ENCODE results near the gene CTSD.
"Not testable (repeated sequence)": the region's sequence is repeated elsewhere in the genome, so short reads cannot be mapped to it uniquely, and the experiment has no call there.

Gene CTSD

GRCh38 chr11:1770061-1770460, 6.3 kb upstream of the CTSD start:
- Histone ChIP-seq H3K4me2 (ENCODE audit: low read depth, low read length, poor library complexity, severe bottlenecking) (no peak overlapping the region), H3K9me3 (ENCODE audit: insufficient read depth, low read length) (no peaks in the 10 kb centered on the region), H3K27me3 (ENCODE audit: low read length) (no peaks in the 10 kb centered on the region), H3K4me3 (ENCODE audit: insufficient read depth, low read length, poor library complexity, severe bottlenecking) (no peak overlapping the region), H3F3A (ENCODE audit: insufficient read depth) (no peaks in the 10 kb centered on the region), H3K9me2 (replicated peaks; ENCODE audit: insufficient read depth, low read length) (no peaks in the 10 kb centered on the region), H4K20me1 (ENCODE audit: low read depth, low read length) (no peaks in the 10 kb centered on the region), H3K27ac (ENCODE audit: low read depth, low read length) (no peak overlapping the region), H3K79me2 (ENCODE audit: insufficient read depth, low read length) (no peaks in the 10 kb centered on the region), H2AFZ (ENCODE audit: low read depth, low read length, severe bottlenecking) (no peak overlapping the region), H3K36me3 (ENCODE audit: low read length) (no peaks in the 10 kb centered on the region), H3K9ac (ENCODE audit: low read length) (no peak overlapping the region)
- no peak for TF ChIP-seq CTCF (IDR thresholded peaks at IDR 0.05; ENCODE audit: insufficient read depth, low read length, poor library complexity, severe bottlenecking)
- no peak for TF ChIP-seq EZH2phosphoT487 (conservative IDR thresholded peaks at IDR 0.05; ENCODE audit: low read length)

- H3K36me3 ChIP-seq (ENCODE audit: low read length); H3K9me3 ChIP-seq (ENCODE audit: insufficient read depth, low read length); H2AFZ ChIP-seq (ENCODE audit: low read depth, low read length, severe bottlenecking); H3K27me3 ChIP-seq (ENCODE audit: low read length); H4K20me1 ChIP-seq (ENCODE audit: low read depth, low read length); H3F3A ChIP-seq (ENCODE audit: insufficient read depth); H3K27ac ChIP-seq (ENCODE audit: low read depth, low read length); H3K79me2 ChIP-seq (ENCODE audit: insufficient read depth, low read length); H3K9me2 ChIP-seq (replicated peaks; ENCODE audit: insufficient read depth, low read length); H3K9ac ChIP-seq (ENCODE audit: low read length); H3K4me3 ChIP-seq (ENCODE audit: insufficient read depth, low read length, poor library complexity, severe bottlenecking); H3K4me2 ChIP-seq (ENCODE audit: low read depth, low read length, poor library complexity, severe bottlenecking): not testable (repeated sequence)
These were observed 5.7 kb upstream of the CTSD start for GRCh38 chr11:1769304-1769936.

GRCh38 chr11:1768141-1768469, 4.4 kb upstream of the CTSD start:
- H3K27me3 ChIP-seq (ENCODE audit: low read length), result no peaks in the 10 kb centered on the region
- H3F3A ChIP-seq (ENCODE audit: insufficient read depth), result no peaks in the 10 kb centered on the region
- TF ChIP-seq EZH2phosphoT487 (conservative IDR thresholded peaks at IDR 0.05; ENCODE audit: low read length) (no peak), CTCF (IDR thresholded peaks at IDR 0.05; ENCODE audit: insufficient read depth, low read length, poor library complexity, severe bottlenecking) (no peak)
- no peak overlapping the region for H3K4me2 ChIP-seq (ENCODE audit: low read depth, low read length, poor library complexity, severe bottlenecking)
- no peaks in the 10 kb centered on the region for H3K9me3 ChIP-seq (ENCODE audit: insufficient read depth, low read length)
- H3K36me3 ChIP-seq (ENCODE audit: low read length), result no peaks in the 10 kb centered on the region
- H3K9me2 ChIP-seq (replicated peaks; ENCODE audit: insufficient read depth, low read length), result no peaks in the 10 kb centered on the region
- H3K27ac ChIP-seq (ENCODE audit: low read depth, low read length), result no peak overlapping the region
- no peak overlapping the region for H3K4me3 ChIP-seq (ENCODE audit: insufficient read depth, low read length, poor library complexity, severe bottlenecking)
- H2AFZ ChIP-seq (ENCODE audit: low read depth, low read length, severe bottlenecking), result no peak overlapping the region
- no peaks in the 10 kb centered on the region for H3K79me2 ChIP-seq (ENCODE audit: insufficient read depth, low read length)
- no peak overlapping the region for H3K9ac ChIP-seq (ENCODE audit: low read length)
- H4K20me1 ChIP-seq (ENCODE audit: low read depth, low read length), result no peaks in the 10 kb centered on the region

GRCh38 chr11:1767399-1768140, 3.8 kb upstream of the CTSD start:
- Histone ChIP-seq H3F3A (ENCODE audit: insufficient read depth) (no peaks in the 10 kb centered on the region), H3K4me2 (ENCODE audit: low read depth, low read length, poor library complexity, severe bottlenecking) (no peak overlapping the region), H3K9me2 (replicated peaks; ENCODE audit: insufficient read depth, low read length) (no peaks in the 10 kb centered on the region), H3K79me2 (ENCODE audit: insufficient read depth, low read length) (no peaks in the 10 kb centered on the region), H2AFZ (ENCODE audit: low read depth, low read length, severe bottlenecking) (no peak overlapping the region), H3K9me3 (ENCODE audit: insufficient read depth, low read length) (no peaks in the 10 kb centered on the region), H3K4me3 (ENCODE audit: insufficient read depth, low read length, poor library complexity, severe bottlenecking) (no peak overlapping the region), H3K27me3 (ENCODE audit: low read length) (no peaks in the 10 kb centered on the region), H3K9ac (ENCODE audit: low read length) (no peak overlapping the region), H3K27ac (ENCODE audit: low read depth, low read length) (no peak overlapping the region), H3K36me3 (ENCODE audit: low read length) (no peaks in the 10 kb centered on the region), H4K20me1 (ENCODE audit: low read depth, low read length) (no peaks in the 10 kb centered on the region)
- TF ChIP-seq CTCF (IDR thresholded peaks at IDR 0.05; ENCODE audit: insufficient read depth, low read length, poor library complexity, severe bottlenecking), result no peak
- no peak for TF ChIP-seq EZH2phosphoT487 (conservative IDR thresholded peaks at IDR 0.05; ENCODE audit: low read length)
